MM.1S (cell line): ENCODE measurements around the gene THAP6.

Experiments used
- CTCF ChIP-seq: fragments of 300-600 bp; sonication (generic); IDR thresholded peaks from 2 replicates; pipeline ENCODE4 v1.5.1; 2016; ENCODE audit warnings: antibody characterized with exemption, low read length, mixed read lengths
- EZH2 ChIP-seq: fragments of 300-600 bp; sonication (generic); optimal IDR thresholded peaks from 2 replicates; pipeline ENCODE3; 2017; ENCODE audit warnings: low read depth, mild to moderate bottlenecking, antibody characterized with exemption, low read length, mixed read lengths

GRCh38 chr4:75495476-75495875 lies 18.8 kb upstream of the THAP6 start:
- TF ChIP-seq CTCF = no peak
- TF ChIP-seq EZH2 = no peak
